HG03442 (cell line): ENCODE data around the gene MZB1.

Experiments used
- ATAC-seq: cut with Tn5 transposase; IDR thresholded peaks from one replicate; pipeline ENCODE4 v1.9.1; 2021; ENCODE audit warnings: mild to moderate bottlenecking, moderate library complexity; ENCODE audit not compliant: unreplicated experiment

Gene MZB1

DNA sequence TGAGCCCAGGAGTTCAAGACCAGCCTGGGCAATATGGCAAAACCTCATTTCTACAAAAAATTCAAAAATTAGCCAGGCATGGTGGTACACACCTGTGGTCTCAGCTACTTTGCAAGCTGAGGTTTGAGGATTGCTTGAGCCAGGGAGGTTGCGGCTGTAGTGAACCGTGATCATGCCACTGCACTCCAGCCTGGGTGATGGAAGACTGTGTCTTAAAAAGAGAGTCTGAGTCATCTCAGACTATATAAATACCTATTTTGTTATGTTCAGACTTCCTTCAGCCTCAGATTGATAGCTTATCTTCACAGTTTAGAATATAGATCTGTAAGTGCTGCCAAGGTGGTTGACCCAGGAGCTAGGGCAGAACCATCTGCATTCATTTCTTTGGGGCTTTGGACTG lies 49.7 kb downstream of the MZB1 start:
- no peak for ATAC-seq
